ENCODE results near the gene NDUFB2. TPM values are rescaled to one million over a fixed set of nuclear protein-coding genes. Genes with fewer than 3 reads are reported as not detected.

Gene NDUFB2
- total and polyA plus RNA-seq, 2 donors (not counting 3 experiments of a cell fraction or from before 2014, with no cell fraction given), result 197 to 1,075 TPM

GRCh38 chr7:140674356-140674800, 22.1 kb upstream of the NDUFB2 start:
- Histone ChIP-seq H4K20me1 (replicated peaks; ENCODE audit: control insufficient read depth, extremely low read depth, insufficient read depth, low read length) (no peaks in the 10 kb centered on the region), H3K9me1 (replicated peaks; ENCODE audit: control insufficient read depth, extremely low read depth, insufficient read depth, low read length) (no peaks in the 10 kb centered on the region), H3K36me3 (ENCODE audit: control insufficient read depth in 2 of 2, extremely low read depth in 1 of 2, insufficient read depth in 2 of 2, low read length in 2 of 2) (peaks cover 0 to 5% of the 10 kb centered on the region in 2 experiments), H3K79me2 (ENCODE audit: control insufficient read depth, insufficient read depth, low read length) (no peaks in the 10 kb centered on the region), H3K27me3 (ENCODE audit: control insufficient read depth in 2 of 2, insufficient read depth in 2 of 2, low read length in 2 of 2) (peaks cover 0 to 3% of the 10 kb centered on the region in 2 experiments), H3K27ac (ENCODE audit: insufficient read depth, low read depth, low read length) (no peak overlapping the region), H3K9ac (replicated peaks; ENCODE audit: extremely low read depth, insufficient read depth, low read length) (no peak overlapping the region), H2AFZ (ENCODE audit: low read depth, low read length) (no peak overlapping the region), H3K4me3 (replicated peaks in 1 of 3; ENCODE audit: insufficient read depth in 1 of 3, low read depth in 1 of 3, low read length in 3 of 3) (no peak overlapping the region), H3K4me1 (ENCODE audit: control insufficient read depth, extremely low read depth, insufficient read depth, low read length) (peaks cover 8% of the 10 kb centered on the region), H3K4me2 (ENCODE audit: insufficient read depth, low read length) (no peak overlapping the region), H3K9me3 (replicated peaks; ENCODE audit: control insufficient read depth, insufficient read depth, low read length) (no peaks in the 10 kb centered on the region)
- dilution Hi-C loops (cut with MboI; ENCODE audit: extremely low pct_ligation_motif_present, low sequenced_read_pairs), result no loop called here
- intact Hi-C loops (cut with micrococcal nuclease), result loop anchor here (5.0 to 10.0 kb wide), 2 partner anchors 858 to 980 kb away; no protein-coding TSS in a partner anchor
- no peak for FAIRE-seq
- ChIA-PET POLR2A (no interaction called here), CTCF (interaction anchor here (1.1 to 3.7 kb wide), 6 partner anchors 12 to 975 kb away, joined by 4 to 19 read pairs (median 10); no protein-coding TSS in a partner anchor)
- no peak for DNase-seq (ENCODE audit: low read depth, low spot score)
- no TSS peak for BruUV-seq (replicated peaks)
- no peak for TF ChIP-seq POLR2A (IDR thresholded peaks at IDR 0.05; ENCODE audit: low read depth, low read length)
- no peak for TF ChIP-seq POLR2AphosphoS5 (IDR thresholded peaks at IDR 0.05; ENCODE audit: insufficient read depth, low read depth, low read length)
- no peak for TF ChIP-seq EZH2 (IDR thresholded peaks at IDR 0.05; ENCODE audit: borderline replicate concordance, low read depth, low read length, severe bottlenecking)
- TF ChIP-seq FOS (IDR thresholded peaks at IDR 0.05; ENCODE audit: borderline replicate concordance, insufficient read depth, low read length), result no peak
- no peak for TF ChIP-seq MAX (IDR thresholded peaks at IDR 0.05; ENCODE audit: insufficient read depth, insufficient read length)
- no peak for TF ChIP-seq JUN (IDR thresholded peaks at IDR 0.05; ENCODE audit: borderline replicate concordance, insufficient read depth, insufficient read length, low read depth)
- no peak for TF ChIP-seq GATA2 (IDR thresholded peaks at IDR 0.05; ENCODE audit: insufficient read depth, insufficient read length, low read depth, low read length)
- TF ChIP-seq MYC (IDR thresholded peaks at IDR 0.05; ENCODE audit: low read depth, low read length), result no peak
- TF ChIP-seq CTCF (IDR thresholded peaks at IDR 0.05; ENCODE audit: extremely low read depth in 1 of 2, insufficient read depth in 1 of 2, low read depth in 1 of 2, low read length in 2 of 2), result no peak
